HCT116 (cell line): ENCODE results near the gene TAS2R41.

ENCODE experiments used
- EZH2phosphoT487 ChIP-seq: fragments of 200-600 bp; IDR thresholded peaks from 2 replicates; pipeline ENCODE4 v1.6.1; 2018; ENCODE audit warnings: antibody characterized with exemption, borderline replicate concordance
- JUND ChIP-seq: IDR thresholded peaks from 2 replicates; pipeline ENCODE4 v1.6.1; 2012
- POLR2AphosphoS5 ChIP-seq: IDR thresholded peaks from 2 replicates; pipeline ENCODE4 v1.6.1; 2011; ENCODE audit warnings: mild to moderate bottlenecking, low read depth, low read length, moderate library complexity
- REST ChIP-seq: IDR thresholded peaks from 2 replicates; pipeline ENCODE4 v1.6.1; 2012; ENCODE audit warnings: low read depth
- SIN3A ChIP-seq: IDR thresholded peaks from 2 replicates; pipeline ENCODE4 v1.6.1; 2012; ENCODE audit warnings: low read depth
- SP1 ChIP-seq: IDR thresholded peaks from 2 replicates; pipeline ENCODE4 v1.6.1; 2012; ENCODE audit warnings: low read depth
- YY1 ChIP-seq: IDR thresholded peaks from 2 replicates; pipeline ENCODE4 v1.6.1; 2011; ENCODE audit warnings: low read length, low read depth, moderate library complexity, mild to moderate bottlenecking; ENCODE audit not compliant: insufficient replicate concordance; ENCODE audit errors: extremely low read depth
- ZFX ChIP-seq: fragments of 450-650 bp; IDR thresholded peaks from 2 replicates; pipeline ENCODE4 v1.6.1; 2017
- TF ChIP-seq, protein P1 (sequence below), 3 experiments: fragments of 200-600 bp in 1 of 3; sonication (generic) in 1 of 3; IDR thresholded peaks in 2 of 3; conservative IDR thresholded peaks in 1 of 3; 2 replicates each; pipeline ENCODE4 v1.5.1; 2012 to 2017; ENCODE audit warnings: low read depth in 2 of 3, low read length in 2 of 3, antibody characterized with exemption in 1 of 3, borderline replicate concordance in 1 of 3, control low read depth in 1 of 3, mild to moderate bottlenecking in 1 of 3, mixed read lengths in 1 of 3, mixed run types in 1 of 3, moderate library complexity in 1 of 3; ENCODE audit not compliant: insufficient read depth in 1 of 3

DNA sequence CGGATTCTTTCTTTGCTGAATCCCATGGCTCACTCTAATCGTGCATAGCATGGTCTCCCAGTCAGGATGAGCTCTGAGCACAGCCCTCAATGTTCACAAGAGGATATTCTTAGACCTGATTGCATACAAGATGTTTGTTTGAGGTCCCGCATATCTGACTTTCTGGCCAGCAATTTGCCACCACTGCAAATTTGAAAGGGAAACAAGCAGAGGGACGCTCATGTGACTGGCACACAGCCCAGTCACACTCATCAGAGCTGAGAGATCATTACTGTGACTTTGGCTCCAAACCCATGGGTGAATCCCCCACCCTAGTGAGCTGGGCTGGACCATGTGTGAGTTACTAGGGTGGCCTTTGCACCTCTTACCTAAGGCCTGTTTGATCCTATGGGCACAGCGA is 9.9 kb downstream of the TAS2R41 start:
- TF ChIP-seq SP1 (no peak), SIN3A (no peak), POLR2AphosphoS5 (no peak), REST (no peak), JUND (no peak), EZH2phosphoT487 (no peak), ZFX (no peak), YY1 (no peak)
- TF ChIP-seq, protein P1, sequence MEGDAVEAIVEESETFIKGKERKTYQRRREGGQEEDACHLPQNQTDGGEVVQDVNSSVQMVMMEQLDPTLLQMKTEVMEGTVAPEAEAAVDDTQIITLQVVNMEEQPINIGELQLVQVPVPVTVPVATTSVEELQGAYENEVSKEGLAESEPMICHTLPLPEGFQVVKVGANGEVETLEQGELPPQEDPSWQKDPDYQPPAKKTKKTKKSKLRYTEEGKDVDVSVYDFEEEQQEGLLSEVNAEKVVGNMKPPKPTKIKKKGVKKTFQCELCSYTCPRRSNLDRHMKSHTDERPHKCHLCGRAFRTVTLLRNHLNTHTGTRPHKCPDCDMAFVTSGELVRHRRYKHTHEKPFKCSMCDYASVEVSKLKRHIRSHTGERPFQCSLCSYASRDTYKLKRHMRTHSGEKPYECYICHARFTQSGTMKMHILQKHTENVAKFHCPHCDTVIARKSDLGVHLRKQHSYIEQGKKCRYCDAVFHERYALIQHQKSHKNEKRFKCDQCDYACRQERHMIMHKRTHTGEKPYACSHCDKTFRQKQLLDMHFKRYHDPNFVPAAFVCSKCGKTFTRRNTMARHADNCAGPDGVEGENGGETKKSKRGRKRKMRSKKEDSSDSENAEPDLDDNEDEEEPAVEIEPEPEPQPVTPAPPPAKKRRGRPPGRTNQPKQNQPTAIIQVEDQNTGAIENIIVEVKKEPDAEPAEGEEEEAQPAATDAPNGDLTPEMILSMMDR (IDR thresholded peaks at IDR 0.05 in 2 of 3, conservative IDR thresholded peaks at IDR 0.05 in 1 of 3; ENCODE audit: borderline replicate concordance in 1 of 3, insufficient read depth in 1 of 3, low read depth in 2 of 3, low read length in 2 of 3): no peak
